ENCODE measurements around the gene SLTM. TPM values are rescaled to one million over a fixed set of nuclear protein-coding genes. Genes with fewer than 3 reads are reported as not detected.

Gene SLTM
- total RNA-seq, 1 experiment from 2014 or later: 108 TPM

DNA sequence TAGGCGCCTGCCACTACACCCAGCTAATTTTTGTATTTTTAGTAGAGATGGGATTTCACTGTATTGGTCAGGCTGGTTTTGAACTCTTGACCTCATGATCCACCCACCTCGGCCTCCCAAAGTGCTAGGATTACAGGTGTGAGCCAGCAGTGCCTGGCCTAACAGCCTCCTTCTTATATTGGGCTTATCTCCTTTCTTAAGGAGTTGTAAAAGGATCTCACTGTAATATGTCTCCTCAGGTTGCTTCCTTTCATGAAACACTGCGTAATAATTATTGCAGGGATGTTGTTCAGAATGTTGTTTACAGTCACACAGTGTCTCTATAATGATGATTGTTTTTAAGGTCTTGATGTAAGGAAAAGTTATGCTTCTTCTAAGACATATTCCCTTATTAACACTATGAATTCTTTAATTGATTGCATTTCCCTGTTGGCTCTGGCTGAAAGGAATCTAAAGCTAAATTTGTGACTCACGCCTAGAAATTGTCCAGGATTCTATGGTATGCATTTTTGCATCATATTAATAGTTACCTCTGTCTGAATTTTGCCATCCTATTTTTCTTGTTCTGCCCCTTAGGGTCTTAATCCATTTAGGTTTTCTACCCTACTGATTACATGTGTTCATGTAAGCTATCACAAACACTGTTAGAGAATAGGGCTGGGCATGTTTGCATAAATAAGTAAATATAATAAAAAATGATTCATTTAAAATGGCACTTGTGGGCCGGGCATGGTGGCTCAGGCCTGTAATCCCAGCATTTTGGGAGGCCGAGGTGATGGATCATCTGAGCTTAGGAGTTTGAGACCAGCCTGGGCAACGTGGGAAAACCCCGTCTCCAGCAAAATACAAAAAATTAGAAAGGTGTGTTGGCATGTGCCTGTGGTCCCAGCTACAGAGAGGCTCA is 29.4 kb upstream of the SLTM start:
- no peak overlapping the region for H3K27ac Mint-ChIP-seq (ENCODE audit: low read depth, unreplicated experiment)
- ChIA-PET CTCF (interaction anchor here (0.6 to 1.6 kb wide), 3 partner anchors 16 to 137 kb away, joined by 3 to 5 read pairs (median 3); no protein-coding TSS in a partner anchor), POLR2A (interaction anchor here (0.9 to 1.7 kb wide), 2 partner anchors 29 to 689 kb away, joined by 4 read pairs; partner anchors contain the start of gene SLTM)

DNA sequence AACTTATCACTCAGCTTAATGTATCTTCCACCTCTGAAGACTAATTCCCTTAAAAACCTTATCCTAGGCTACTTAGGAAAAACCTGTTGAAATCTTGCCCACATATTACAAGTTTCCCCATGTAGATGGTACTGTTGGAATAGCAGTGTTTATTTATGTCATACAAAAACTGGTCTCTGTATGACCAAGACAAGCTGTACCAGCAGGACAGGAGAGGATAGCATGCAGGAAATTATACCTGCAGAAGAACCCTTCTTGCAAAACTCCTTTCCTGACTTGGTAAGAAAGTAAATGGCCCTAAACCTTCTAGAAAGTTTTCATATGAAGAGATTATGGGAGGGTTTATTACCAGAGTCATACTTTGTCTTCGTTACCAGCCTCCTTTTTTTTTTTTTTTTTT is 28.7 kb upstream of the SLTM start:
- POLR2A ChIA-PET: no interaction called here

More for the DNA sequence above, 29.4 kb upstream of the SLTM start:
- Mint-ChIP-seq H3K36me3 (ENCODE audit: insufficient read depth, unreplicated experiment) (no peaks in the 10 kb centered on the region), H3K9me3 (ENCODE audit: unreplicated experiment) (no peaks in the 10 kb centered on the region), H3K27me3 (ENCODE audit: insufficient read depth, unreplicated experiment) (no peaks in the 10 kb centered on the region), H3K4me3 (ENCODE audit: unreplicated experiment) (no peak overlapping the region), H3K4me1 (ENCODE audit: insufficient read depth, unreplicated experiment) (peaks cover 6% of the 10 kb centered on the region)
- no TSS peak for BruUV-seq (replicated peaks)
- no peak for DNase-seq (ENCODE audit: unreplicated experiment)
- TF ChIP-seq, protein P1, sequence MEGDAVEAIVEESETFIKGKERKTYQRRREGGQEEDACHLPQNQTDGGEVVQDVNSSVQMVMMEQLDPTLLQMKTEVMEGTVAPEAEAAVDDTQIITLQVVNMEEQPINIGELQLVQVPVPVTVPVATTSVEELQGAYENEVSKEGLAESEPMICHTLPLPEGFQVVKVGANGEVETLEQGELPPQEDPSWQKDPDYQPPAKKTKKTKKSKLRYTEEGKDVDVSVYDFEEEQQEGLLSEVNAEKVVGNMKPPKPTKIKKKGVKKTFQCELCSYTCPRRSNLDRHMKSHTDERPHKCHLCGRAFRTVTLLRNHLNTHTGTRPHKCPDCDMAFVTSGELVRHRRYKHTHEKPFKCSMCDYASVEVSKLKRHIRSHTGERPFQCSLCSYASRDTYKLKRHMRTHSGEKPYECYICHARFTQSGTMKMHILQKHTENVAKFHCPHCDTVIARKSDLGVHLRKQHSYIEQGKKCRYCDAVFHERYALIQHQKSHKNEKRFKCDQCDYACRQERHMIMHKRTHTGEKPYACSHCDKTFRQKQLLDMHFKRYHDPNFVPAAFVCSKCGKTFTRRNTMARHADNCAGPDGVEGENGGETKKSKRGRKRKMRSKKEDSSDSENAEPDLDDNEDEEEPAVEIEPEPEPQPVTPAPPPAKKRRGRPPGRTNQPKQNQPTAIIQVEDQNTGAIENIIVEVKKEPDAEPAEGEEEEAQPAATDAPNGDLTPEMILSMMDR (IDR thresholded peaks at IDR 0.05; ENCODE audit: unreplicated experiment): no peak
- intact Hi-C loops (cut with micrococcal nuclease): no loop called here

DNA sequence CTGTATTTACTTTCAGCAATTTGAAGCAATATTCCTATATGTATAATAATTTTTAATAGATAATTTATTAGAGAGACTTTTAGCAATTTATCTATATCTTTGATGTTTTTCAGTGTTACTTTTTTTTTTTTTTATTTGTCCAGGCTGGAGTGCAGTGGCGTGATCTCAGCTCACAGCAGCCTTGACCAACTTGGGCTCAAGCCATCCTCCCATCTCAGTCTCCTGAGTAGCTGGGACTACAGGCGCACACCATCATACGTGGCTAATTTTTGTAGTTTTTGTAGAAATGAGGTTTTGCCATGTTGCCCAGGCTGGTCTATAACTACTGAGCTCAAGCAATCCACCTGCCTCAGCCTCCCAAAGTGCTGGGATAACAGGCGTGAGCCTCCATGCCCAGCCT is 25.3 kb upstream of the SLTM start:
- CTCF ChIA-PET: interaction anchor here (1.0 to 1.7 kb wide), 3 partner anchors 9 to 534 kb away, joined by 5 to 6 read pairs (median 5); no protein-coding TSS in a partner anchor
- TF ChIP-seq, protein P1 (IDR thresholded peaks at IDR 0.05; ENCODE audit: unreplicated experiment): no peak
- Mint-ChIP-seq H3K27ac (ENCODE audit: low read depth, unreplicated experiment) (no peak overlapping the region), H3K9me3 (ENCODE audit: unreplicated experiment) (no peaks in the 10 kb centered on the region), H3K4me3 (ENCODE audit: unreplicated experiment) (no peak overlapping the region), H3K36me3 (ENCODE audit: insufficient read depth, unreplicated experiment) (no peaks in the 10 kb centered on the region), H3K27me3 (ENCODE audit: insufficient read depth, unreplicated experiment) (no peaks in the 10 kb centered on the region), H3K4me1 (ENCODE audit: insufficient read depth, unreplicated experiment) (peaks cover 11% of the 10 kb centered on the region)
- POLR2A ChIA-PET: interaction anchor here (1.2 kb wide), 1 partner anchor 28 kb away, joined by 4 read pairs; no protein-coding TSS in a partner anchor
- BruUV-seq (replicated peaks): no TSS peak
- no peak for DNase-seq (ENCODE audit: unreplicated experiment)
- intact Hi-C loops (cut with micrococcal nuclease): no loop called here

More for the DNA sequence above, 28.7 kb upstream of the SLTM start:
- no peak for DNase-seq (ENCODE audit: unreplicated experiment)
- CTCF ChIA-PET: interaction anchor here (0.7 to 1.6 kb wide), 2 partner anchors 18 to 526 kb away, joined by 3 to 5 read pairs; no protein-coding TSS in a partner anchor
- Mint-ChIP-seq H3K36me3 (ENCODE audit: insufficient read depth, unreplicated experiment) (no peaks in the 10 kb centered on the region), H3K9me3 (ENCODE audit: unreplicated experiment) (no peaks in the 10 kb centered on the region), H3K27me3 (ENCODE audit: insufficient read depth, unreplicated experiment) (no peaks in the 10 kb centered on the region), H3K4me3 (ENCODE audit: unreplicated experiment) (no peak overlapping the region), H3K4me1 (ENCODE audit: insufficient read depth, unreplicated experiment) (peaks cover 11% of the 10 kb centered on the region), H3K27ac (ENCODE audit: low read depth, unreplicated experiment) (no peak overlapping the region)
- no TSS peak for BruUV-seq (replicated peaks)
- TF ChIP-seq, protein P1 (IDR thresholded peaks at IDR 0.05; ENCODE audit: unreplicated experiment): no peak
- intact Hi-C loops (cut with micrococcal nuclease): no loop called here

Data from MCF 10A (cell line).